GM18858 (cell line): ENCODE data around the gene FLT4.

Source experiments
- ATAC-seq: cut with Tn5 transposase; IDR thresholded peaks from one replicate; pipeline ENCODE4 v1.9.1; 2021; ENCODE audit not compliant: unreplicated experiment

Gene FLT4

GRCh38 chr5:180643191-180643851 is 6.1 kb downstream of the FLT4 start:
- no peak for ATAC-seq

GRCh38 chr5:180642779-180643178 is 6.6 kb downstream of the FLT4 start:
- no peak for ATAC-seq

- ATAC-seq: no peak
Measured at GRCh38 chr5:180642181-180642775, 7.1 kb downstream of the FLT4 start.

- no peak for ATAC-seq
Measured at GRCh38 chr5:180641566-180641900, 7.9 kb downstream of the FLT4 start.

- no peak for ATAC-seq
Measured at GRCh38 chr5:180640861-180641565, 8.4 kb downstream of the FLT4 start.

GRCh38 chr5:180640611-180640860 is 8.9 kb downstream of the FLT4 start:
- no peak for ATAC-seq

- ATAC-seq: no peak
Measured at GRCh38 chr5:180639741-180640610, 9.4 kb downstream of the FLT4 start.

- ATAC-seq: no peak
Measured at GRCh38 chr5:180639287-180639686, 10.1 kb downstream of the FLT4 start.

GRCh38 chr5:180637962-180638680 is 11.3 kb downstream of the FLT4 start:
- no peak for ATAC-seq

GRCh38 chr5:180636403-180637075 is 12.9 kb downstream of the FLT4 start:
- no peak for ATAC-seq

GRCh38 chr5:180636016-180636402 is 13.4 kb downstream of the FLT4 start:
- ATAC-seq: no peak

- no peak for ATAC-seq
Measured at GRCh38 chr5:180633283-180634177, 15.9 kb downstream of the FLT4 start.

- ATAC-seq: no peak
Measured at GRCh38 chr5:180632768-180633167, 16.6 kb downstream of the FLT4 start.

GRCh38 chr5:180631549-180632383 is 17.6 kb downstream of the FLT4 start:
- ATAC-seq: no peak

- ATAC-seq: no peak
Measured at GRCh38 chr5:180630426-180630825, 19.0 kb downstream of the FLT4 start.

- no peak for ATAC-seq
Measured at GRCh38 chr5:180629831-180630382, 19.5 kb downstream of the FLT4 start.

- no peak for ATAC-seq
Measured at GRCh38 chr5:180628827-180629750, 20.3 kb downstream of the FLT4 start.
